ENCODE data around the gene TLX1.

- TF ChIP-seq CTCF (IDR thresholded peaks at IDR 0.05): no peak
- no peak for TF ChIP-seq POLR2A (IDR thresholded peaks at IDR 0.05)
These were observed 43.1 kb upstream of the TLX1 start for GRCh38 chr10:101087965-101088364.
